NCI-H2029 treated with DMSO at 0.1 percent for 48 hours (cell line): ENCODE results near the gene MAP4K2.

ENCODE experiments used
- DNase-seq: peaks from one replicate; lab custom pipeline; 2025; lab: John Stamatoyannopoulos, UW

The MAP4K2 gene

GRCh38 chr11:64767344-64768299 lies 35.4 kb downstream of the MAP4K2 start:
- no peak for DNase-seq

GRCh38 chr11:64766881-64767280 lies 36.1 kb downstream of the MAP4K2 start:
- no peak for DNase-seq

- DNase-seq = no peak
Measured at GRCh38 chr11:64765851-64766665, 37.0 kb downstream of the MAP4K2 start.

DNA sequence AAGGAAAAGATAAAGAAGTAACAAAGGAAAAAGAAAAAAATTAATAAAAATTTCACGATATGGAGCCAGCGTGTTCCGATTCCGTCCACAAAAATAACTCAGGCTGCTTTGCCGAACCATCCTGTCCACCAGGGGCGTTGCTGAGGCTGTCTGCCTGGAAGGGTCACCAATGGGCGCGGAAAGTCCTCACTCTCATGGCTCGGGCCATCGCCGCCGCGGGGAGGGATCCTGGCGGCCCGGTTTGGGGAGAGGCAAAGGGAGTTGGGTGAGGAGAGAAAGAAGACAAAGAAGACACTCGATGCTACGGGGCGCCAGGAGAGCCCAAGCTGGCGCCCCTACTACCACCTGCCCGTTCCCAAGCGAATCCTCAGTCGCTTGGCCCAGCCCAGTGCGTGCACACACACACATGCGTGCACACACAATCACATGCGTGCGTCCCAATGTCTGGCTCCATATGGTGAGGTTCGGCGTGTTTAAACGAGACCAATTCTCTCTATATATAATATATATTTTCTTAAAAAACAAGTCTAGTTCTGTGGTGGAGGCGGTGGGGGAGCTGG lies 37.6 kb downstream of the MAP4K2 start:
- no peak for DNase-seq

DNA sequence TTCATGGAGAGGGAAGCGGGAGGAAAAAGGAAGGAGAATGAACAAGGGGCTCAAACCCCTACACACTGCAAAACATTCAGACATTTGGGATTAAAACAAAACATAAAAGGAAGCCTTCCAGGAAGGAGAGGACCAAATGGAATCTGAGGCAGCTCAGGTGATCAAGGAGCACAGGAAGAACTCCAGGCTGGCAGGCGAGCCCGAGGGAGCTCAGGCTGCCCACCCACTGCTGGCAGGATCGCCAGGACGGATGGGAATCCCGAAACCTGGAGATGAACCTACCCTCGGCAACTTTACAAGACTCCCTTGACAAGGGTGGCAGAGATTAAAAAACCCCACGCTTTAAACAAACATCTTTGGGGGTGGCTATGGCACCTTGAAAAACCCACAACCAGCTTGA lies 38.3 kb downstream of the MAP4K2 start:
- DNase-seq = no peak

DNA sequence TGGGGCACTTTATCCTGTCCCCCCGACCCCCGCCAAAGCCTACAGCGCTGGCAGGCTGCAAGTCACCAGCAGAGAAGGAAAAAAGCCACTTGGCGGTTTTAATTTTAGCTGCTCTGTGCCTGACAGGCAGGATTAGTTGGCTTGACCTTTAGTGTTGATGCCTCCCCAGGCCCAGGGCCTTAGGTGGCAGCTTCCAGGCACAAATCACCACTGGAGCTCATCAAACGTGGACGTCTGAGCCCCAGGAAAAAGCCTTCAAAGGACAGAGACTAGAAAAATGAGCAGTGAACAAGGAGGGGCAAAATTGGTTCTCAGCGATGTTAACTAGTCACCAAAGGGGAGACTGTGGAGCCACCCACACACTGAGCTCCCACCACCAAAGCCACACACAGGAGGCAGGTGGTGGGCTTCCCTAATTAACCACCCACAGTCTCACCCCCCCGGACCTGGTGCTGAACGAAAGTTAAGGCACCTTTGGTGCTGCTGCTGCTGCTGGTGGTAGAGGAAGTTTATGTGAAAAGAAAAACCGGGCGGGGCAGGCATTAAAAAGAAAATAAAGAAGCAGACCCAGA lies 38.9 kb downstream of the MAP4K2 start:
- no peak for DNase-seq

DNA sequence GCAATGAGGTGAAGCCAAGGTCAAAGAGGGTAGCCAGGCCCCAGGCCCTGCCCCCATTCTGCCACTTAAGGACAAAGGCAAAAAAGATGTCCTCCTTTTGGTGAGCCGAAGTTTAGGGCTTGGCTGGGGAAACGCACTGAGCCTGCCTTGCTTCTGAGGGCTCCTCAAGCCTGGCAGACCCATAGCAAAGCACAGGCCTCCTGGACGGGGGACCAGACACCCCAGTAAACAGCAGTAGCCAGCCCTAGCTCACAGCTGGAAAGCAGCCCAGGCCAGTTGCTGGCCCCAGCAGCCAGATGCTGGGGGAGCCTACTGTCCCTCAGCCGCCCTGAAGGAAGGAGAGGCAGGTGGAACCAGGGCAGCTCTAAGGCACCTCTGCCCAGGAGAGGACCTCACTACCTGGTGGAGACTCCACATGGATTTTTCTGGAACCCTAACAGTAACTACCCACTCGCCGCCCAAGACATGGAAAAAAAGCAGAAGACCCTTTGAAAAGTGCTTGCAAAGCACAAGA lies 39.4 kb downstream of the MAP4K2 start:
- no peak for DNase-seq

DNA sequence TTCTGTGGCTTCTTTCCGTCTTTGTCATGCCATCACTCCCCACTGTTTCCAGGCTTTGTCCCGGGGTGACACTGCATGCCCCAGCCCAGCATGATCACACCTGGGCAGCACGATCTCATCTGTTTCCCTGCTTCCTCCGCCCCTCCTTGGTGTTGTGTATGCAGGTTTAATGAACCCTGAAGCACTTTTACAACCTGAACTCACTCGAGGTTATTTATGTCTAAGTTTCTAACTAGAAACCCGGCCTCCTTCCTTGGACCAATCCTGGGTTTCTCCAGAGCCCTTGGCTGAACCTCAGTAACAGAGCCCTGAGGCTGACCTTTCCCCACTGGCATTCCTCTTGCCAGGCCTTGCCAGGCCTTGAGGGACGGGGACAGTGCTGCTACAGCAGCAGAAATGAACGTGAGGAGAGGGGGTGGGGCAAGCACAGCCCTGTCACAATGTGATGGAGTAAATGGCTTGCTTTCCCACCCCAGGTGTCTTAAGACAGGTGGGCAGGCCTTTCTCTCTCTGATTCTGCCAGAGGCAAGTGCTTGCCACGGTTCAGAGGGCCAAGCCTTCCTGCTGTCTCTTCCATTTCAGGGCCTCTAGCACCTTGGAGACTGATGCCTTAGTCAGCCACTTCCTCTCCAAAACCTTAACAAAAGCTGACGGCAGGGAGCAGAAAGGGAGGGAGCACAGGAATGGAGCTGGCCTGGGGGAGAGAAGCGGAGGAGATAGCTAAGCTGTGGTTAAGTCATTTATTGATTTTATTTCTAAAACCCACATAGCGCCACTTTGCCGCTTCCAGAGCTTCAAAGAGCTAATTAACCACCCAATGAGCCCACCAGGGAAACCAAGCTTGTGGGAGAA lies 40.1 kb downstream of the MAP4K2 start:
- no peak for DNase-seq

DNA sequence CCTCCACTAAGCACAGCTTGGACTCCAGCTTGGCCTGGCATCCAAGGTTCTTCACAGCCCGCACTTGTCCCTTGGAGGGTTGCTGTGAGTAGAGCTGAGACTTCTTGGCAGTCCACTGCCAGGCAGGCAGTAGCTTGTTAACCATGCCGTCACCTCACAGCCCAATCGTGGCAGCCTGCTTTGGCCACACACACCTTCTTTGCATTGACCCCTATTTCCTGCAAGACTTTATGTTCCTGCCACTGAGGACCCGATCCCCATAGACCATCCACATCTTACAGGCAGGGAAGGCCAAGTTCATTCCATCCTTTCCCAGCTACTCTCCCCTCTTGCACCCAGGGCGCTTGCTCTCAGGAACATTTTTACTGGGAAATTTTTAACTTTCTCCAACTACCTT lies 40.7 kb downstream of the MAP4K2 start:
- no peak for DNase-seq

GRCh38 chr11:64760759-64761420 lies 42.1 kb downstream of the MAP4K2 start:
- DNase-seq = no peak

GRCh38 chr11:64759722-64760719 lies 43.0 kb downstream of the MAP4K2 start, which contains the start of gene PYGM:
Gene PYGM, minus strand, starts transcription at chr11:64759974. Its CDS starts 76 bp downstream, at chr11:64759898.
- no peak for DNase-seq

DNA sequence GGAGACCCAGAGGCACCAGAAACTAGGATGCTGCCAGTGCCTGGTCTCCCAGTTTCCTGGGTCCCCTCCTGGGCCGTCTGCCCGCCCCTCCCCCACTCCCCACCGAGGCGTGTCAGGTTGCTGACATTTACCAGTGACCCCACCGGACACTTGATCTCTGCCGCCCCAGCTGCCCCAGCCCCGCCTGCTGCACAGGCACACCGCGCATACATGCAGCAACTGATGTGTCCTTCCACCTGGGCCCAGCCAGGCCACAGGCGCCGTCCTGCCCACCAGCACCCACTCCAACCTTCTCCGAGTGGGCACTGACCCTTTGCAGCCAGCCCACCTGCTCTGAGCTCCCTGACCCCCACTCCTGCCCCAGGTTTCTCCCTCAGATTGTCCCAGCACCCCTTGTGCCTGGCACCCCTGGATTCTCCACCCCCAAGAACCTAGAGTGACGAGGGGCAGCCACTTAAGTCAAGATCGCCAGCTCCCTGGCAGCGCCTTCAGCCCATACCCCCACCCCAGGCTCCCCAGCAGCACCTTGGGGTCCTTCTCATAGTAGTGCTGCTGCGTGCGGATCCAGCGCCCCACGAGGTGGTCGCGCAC lies 43.8 kb downstream of the MAP4K2 start:
- no peak for DNase-seq

GRCh38 chr11:64758330-64759079 lies 44.5 kb downstream of the MAP4K2 start:
- DNase-seq = no peak

- DNase-seq = no peak
Measured at GRCh38 chr11:64757549-64758329, 45.3 kb downstream of the MAP4K2 start.

- DNase-seq = no peak
Measured at GRCh38 chr11:64755681-64756361, 47.2 kb downstream of the MAP4K2 start.

DNA sequence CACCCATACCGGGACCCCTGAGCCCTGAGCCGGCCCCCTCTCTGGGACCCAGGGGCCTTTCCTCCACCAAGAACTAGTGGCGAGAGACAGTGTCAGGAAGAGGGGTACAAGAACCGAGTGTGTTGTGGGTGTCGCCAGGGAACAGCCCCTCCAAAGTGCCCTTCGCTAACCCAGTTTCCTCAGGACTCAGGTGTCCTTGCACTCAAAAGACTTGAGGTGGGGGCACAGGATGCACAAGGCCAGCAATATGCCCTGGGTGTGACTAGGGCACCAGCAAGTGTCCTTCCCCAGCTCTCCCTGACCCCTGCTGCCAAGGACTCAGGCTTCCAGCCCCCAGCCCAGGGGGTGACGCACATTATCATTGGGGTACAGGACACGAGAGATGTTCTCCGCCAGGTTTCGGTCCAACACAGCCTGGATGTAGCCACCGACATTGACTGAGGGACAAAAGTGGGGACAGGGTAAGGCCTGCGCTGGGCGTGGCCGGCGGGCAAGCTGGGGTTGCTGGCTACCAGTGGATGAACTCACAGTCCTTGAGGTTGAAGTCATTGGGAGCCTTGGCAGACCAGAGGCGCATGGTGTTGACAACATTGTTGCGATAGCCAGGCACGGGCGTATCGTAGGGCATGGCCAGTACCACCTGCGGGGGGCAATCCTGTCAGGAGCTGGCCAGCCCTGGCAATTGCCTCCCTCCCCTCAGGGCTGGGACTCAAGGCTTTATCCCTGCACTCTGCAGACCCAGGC lies 47.9 kb downstream of the MAP4K2 start:
- no peak for DNase-seq
